Liver (tissue), 3 donors: ENCODE results near the gene MT1F.

Experiments
- ATF3 ChIP-seq: IDR thresholded peaks from 2 replicates; pipeline ENCODE4 v1.6.1; 2016; ENCODE audit warnings: antibody characterized with exemption
- CTCF ChIP-seq: fragments of 150-350 bp; IDR thresholded peaks from 2 replicates; pipeline ENCODE4 v1.5.1; 2017; ENCODE audit warnings: improper control_type of control experiment, low read depth, low read length; ENCODE audit not compliant: missing input control
- FOXA1 ChIP-seq: IDR thresholded peaks from 2 replicates; pipeline ENCODE4 v1.6.1; 2016; ENCODE audit warnings: antibody characterized with exemption
- HNF4A ChIP-seq, 2 donors: conservative IDR thresholded peaks; 2 replicates each; pipeline ENCODE4 v1.6.1; 2016; ENCODE audit warnings: antibody characterized with exemption in 2 of 2, mild to moderate bottlenecking in 2 of 2
- JUND ChIP-seq, 2 donors: IDR thresholded peaks; 2 replicates each; pipeline ENCODE4 v1.6.1; 2016; ENCODE audit warnings: antibody characterized with exemption in 2 of 2
- MAX ChIP-seq: IDR thresholded peaks from 2 replicates; pipeline ENCODE4 v1.6.1; 2016; ENCODE audit warnings: antibody characterized with exemption
- RAD21 ChIP-seq, 2 donors: IDR thresholded peaks; 2 replicates each; pipeline ENCODE4 v1.6.1; 2016; ENCODE audit warnings: antibody characterized with exemption in 2 of 2, mild to moderate bottlenecking in 2 of 2
- REST ChIP-seq: IDR thresholded peaks from 2 replicates; pipeline ENCODE4 v1.6.1; 2016; ENCODE audit warnings: antibody characterized with exemption, mild to moderate bottlenecking
- SP1 ChIP-seq: IDR thresholded peaks from 2 replicates; pipeline ENCODE4 v1.6.1; 2018; ENCODE audit warnings: antibody characterized with exemption, mild to moderate bottlenecking
- TAF1 ChIP-seq: conservative IDR thresholded peaks from 2 replicates; pipeline ENCODE4 v1.6.1; 2016; ENCODE audit warnings: antibody characterized with exemption, mild to moderate bottlenecking
- YY1 ChIP-seq: IDR thresholded peaks from 2 replicates; pipeline ENCODE4 v1.6.1; 2016; ENCODE audit warnings: antibody characterized with exemption, mild to moderate bottlenecking
- ZBTB33 ChIP-seq: IDR thresholded peaks from 2 replicates; pipeline ENCODE4 v1.6.1; 2016; ENCODE audit warnings: antibody characterized with exemption
- donor health status: healthy.
- donor health status: healthy.

- no peak for TF ChIP-seq ZBTB33
- TF ChIP-seq CTCF = no peak
- TF ChIP-seq TAF1 = no peak
- TF ChIP-seq YY1 = no peak
- peak in 1 of 2 donors; percentile 8 for TF ChIP-seq HNF4A (conservative IDR thresholded peaks at IDR 0.05)
- no peak for TF ChIP-seq MAX
- no peak for TF ChIP-seq RAD21 (IDR thresholded peaks at IDR 0.05)
- no peak for TF ChIP-seq FOXA1
- no peak for TF ChIP-seq JUND (IDR thresholded peaks at IDR 0.05)
- TF ChIP-seq ATF3 = no peak
- TF ChIP-seq SP1 = no peak
- TF ChIP-seq REST = no peak
Measured at GRCh38 chr16:56679818-56680217, 22.1 kb downstream of the MT1F start.
